GM06990 (cell line): Measurements from ENCODE around the gene MRC2.

Source experiments
- DNase-seq: peaks from one replicate; pipeline ENCODE4 v3.0.0-alpha.2; 2011; ENCODE audit not compliant: insufficient read length; ENCODE audit errors: extremely low read depth
- H3K27me3 ChIP-seq: replicated peaks from 2 replicates; pipeline ENCODE4 v1.6.0; 2011; ENCODE audit warnings: low read length; ENCODE audit not compliant: control insufficient read depth, insufficient read depth
- H3K36me3 ChIP-seq: 2 replicates; pipeline ENCODE4 v1.5.1; 2011; ENCODE audit warnings: low read length; ENCODE audit not compliant: control insufficient read depth, insufficient read depth
- H3K4me3 ChIP-seq: replicated peaks from 2 replicates; pipeline ENCODE4 v1.5.1; 2011; ENCODE audit warnings: low read depth, mild to moderate bottlenecking, control low read depth, low read length
- TF ChIP-seq, protein P1 (sequence below): IDR thresholded peaks from 2 replicates; pipeline ENCODE4 v1.5.1; 2011; ENCODE audit warnings: low read length, control low read depth, mild to moderate bottlenecking, inconsistent platforms; ENCODE audit not compliant: insufficient read depth, poor library complexity, severe bottlenecking

Gene MRC2

DNA sequence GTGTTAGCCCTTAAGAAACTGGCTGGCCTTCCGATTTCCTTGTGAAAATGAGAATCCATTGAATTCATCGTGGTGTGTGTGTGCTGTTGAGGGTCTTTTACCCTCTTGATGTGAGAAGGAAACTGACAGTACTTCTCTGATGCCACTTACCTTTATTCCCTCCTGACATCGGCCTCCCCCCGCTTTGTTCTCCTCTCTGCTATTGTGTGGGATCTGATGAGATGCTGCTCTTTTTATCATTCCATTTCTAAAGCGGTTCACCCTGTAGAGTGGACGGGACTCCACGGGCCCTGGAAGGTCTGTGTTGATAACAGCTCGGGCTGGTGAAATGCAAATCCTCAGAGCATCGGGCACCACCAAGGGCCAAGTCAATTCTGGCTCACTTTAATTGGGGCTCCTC lies 110.8 kb downstream of the MRC2 start:
- no peaks in the 10 kb centered on the region for H3K27me3 ChIP-seq
- H3K4me3 ChIP-seq: no peak overlapping the region
- no peak for DNase-seq
- TF ChIP-seq, protein P1, sequence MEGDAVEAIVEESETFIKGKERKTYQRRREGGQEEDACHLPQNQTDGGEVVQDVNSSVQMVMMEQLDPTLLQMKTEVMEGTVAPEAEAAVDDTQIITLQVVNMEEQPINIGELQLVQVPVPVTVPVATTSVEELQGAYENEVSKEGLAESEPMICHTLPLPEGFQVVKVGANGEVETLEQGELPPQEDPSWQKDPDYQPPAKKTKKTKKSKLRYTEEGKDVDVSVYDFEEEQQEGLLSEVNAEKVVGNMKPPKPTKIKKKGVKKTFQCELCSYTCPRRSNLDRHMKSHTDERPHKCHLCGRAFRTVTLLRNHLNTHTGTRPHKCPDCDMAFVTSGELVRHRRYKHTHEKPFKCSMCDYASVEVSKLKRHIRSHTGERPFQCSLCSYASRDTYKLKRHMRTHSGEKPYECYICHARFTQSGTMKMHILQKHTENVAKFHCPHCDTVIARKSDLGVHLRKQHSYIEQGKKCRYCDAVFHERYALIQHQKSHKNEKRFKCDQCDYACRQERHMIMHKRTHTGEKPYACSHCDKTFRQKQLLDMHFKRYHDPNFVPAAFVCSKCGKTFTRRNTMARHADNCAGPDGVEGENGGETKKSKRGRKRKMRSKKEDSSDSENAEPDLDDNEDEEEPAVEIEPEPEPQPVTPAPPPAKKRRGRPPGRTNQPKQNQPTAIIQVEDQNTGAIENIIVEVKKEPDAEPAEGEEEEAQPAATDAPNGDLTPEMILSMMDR: no peak
- H3K36me3 ChIP-seq: no peaks in the 10 kb centered on the region

DNA sequence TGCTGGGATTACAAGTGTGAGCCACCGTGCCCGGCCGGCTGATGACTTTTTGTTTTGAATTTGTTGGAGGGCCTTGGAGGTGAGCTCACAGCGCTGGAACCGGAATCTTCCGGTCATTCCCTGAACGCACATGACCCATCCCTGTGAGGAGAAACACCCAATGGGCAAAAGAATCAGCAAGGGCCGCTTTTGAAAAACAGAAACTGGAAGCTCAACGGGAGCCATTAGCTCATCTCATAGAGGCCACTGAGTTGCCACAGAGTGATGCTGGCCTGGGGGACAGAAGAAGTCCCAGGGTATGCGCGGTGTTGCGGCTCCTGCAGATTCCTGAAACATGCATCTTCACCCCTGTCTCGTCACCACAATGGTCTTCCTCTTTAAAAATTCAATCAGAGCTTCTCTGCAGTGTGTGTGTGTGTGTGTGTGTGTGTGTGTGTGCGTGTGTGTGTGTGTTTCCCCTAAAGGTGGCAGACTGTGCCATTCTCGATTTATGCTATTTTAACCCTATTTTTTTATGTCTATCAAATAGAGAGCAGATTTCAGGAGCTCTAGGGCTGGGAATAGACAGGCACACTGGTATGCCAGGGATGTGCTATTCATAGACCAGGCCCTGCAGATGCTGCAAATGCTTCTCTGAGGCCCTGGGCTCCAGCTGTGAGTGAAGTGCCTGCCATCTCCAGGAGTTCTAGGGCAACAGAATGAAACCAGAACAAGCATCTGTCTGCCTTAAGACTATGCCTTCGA lies 112.3 kb downstream of the MRC2 start:
- DNase-seq: no peak
- no peaks in the 10 kb centered on the region for H3K36me3 ChIP-seq
- TF ChIP-seq, protein P1: no peak
- no peaks in the 10 kb centered on the region for H3K27me3 ChIP-seq
- no peak overlapping the region for H3K4me3 ChIP-seq

DNA sequence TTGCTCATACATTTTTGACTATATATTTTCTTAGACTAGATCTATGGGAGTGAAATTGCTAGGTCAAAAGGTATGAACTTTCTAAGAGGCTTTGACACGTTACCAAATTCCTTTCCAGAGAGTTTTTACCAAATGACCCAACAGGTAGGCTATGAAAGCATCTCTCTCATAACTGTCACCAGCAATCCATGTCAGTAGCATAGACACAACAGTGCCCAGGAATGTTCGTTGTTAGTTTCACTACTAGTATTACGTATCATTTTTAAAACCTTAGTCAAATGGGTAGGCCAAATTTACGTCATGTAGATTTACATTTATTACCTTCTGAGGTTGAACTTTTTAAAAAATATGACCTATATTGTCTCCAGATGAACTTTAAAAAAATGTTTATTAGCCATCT lies 113.8 kb downstream of the MRC2 start:
- no peak for DNase-seq
- H3K27me3 ChIP-seq: no peaks in the 10 kb centered on the region
- H3K4me3 ChIP-seq: no peak overlapping the region
- no peaks in the 10 kb centered on the region for H3K36me3 ChIP-seq
- TF ChIP-seq, protein P1: no peak
